NCI-H1105 (cell line): Measurements from ENCODE around the gene ATG2A.
A peak's percentile ranks its signal among the peaks of the same experiment; 100 is the strongest.
"Not testable (repeated sequence)": the region's sequence is repeated elsewhere in the genome, so short reads cannot be mapped to it uniquely, and the experiment has no call there.

Source experiments
- DNase-seq: peaks from one replicate; lab custom pipeline; 2025; lab: John Stamatoyannopoulos, UW

ATG2A gene

DNA sequence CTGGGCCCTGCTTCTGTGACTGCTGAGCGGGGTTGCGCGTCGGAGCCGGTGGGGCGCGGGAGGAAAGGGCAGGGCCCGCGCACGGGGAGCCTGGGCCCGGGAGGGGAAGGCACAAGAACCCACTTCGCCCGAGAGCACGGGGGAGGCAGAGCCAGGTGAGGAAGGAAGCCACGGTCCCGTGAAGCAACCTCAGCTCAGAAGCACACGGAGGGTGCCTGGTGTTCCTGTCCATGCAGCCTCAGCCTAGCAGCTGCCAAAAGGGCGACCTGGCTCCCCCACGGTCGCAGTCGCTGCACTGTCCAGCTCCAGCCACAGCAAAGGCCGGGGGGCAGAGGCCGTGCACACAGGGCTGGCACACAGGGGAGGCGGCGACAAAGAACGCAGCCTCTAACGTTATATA, 63.3 kb downstream of the ATG2A start:
- no peak for DNase-seq

DNA sequence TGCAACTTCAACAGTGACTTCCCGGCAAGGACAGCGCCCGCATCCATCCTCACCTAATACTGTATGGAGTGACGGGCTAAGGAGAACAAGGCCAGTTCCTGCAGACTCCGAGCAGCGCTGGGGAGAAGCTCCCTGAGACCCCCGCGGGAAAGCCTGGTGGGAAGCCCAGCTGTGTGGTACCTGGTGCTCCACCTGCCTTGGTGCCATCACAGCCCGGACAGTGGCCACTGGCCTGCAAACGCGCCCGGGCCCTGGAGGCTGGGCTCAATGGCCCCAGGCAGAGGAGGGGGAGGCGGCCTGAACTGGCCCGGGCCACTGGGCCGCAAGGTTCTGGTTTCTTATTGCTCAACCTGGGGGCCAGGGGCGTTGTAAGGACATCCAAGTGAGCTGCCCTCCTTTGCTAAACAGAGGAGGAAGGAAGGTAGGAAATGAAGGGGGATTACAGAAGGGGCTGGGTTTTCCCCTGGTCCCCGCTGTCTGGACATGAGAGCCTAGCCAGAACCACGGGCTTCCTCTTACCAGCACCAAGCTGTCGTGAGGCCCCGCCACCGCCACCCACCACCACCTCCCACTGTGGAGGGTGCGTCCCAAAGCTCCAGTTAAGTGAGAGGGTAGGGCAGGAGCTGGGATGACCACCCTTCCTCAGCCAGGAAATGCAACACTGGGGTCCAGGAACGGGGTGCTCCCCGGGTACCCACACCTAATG, 64.1 kb downstream of the ATG2A start:
- no peak for DNase-seq

DNA sequence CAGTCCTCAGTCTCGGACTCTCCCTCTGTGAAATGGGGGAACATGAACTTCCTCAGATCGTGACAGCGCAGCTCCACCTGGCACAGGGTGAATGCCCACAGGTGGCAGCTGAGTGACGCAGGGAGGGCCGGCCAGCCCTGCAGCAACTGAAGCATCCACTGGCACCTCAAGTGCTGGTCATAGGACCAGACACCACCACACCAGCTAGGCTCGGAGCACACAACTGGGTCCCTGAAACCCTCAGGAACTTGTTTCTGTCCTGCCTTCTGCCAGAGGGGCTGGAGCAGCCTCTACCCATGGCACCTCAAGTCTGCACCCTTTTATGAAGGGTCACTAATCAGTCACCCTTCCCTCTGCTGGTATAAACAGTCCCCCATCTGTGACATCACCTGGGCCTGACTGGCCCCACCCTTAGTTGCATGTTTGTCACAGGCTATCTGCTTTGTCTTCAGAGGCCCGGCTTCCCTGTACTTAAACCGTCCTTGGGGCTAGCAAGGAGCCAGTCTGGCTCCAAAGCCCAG, 65.1 kb downstream of the ATG2A start:
- DNase-seq: no peak

DNA sequence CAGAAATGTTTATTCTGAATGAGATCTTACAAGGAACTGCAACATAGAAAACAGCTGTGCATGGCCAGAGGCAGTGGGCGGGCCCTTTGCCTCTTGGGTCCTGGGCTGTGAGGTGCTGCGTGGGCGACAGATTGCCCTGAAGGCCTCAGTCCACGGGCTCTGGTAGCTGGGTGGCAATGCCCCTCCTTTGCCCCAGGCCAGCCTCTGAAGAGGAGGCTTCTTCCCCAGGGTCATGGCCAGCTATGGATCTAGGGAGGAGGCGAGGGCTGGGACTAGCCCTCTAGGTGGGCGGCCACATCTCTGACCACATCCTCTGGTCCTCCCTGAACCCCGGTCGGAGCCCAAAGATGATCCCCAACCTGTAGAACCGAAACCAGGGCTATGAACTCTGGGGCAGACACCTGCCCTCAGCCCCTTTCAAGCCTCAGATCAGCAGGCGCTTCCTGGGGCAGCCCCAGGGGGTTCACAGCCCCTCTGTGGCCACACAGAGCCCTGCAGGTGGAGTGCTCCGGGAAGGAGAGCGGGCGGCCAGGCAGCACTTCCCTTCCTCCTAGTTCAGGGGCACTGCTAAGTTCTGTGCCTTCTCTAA, 65.9 kb downstream of the ATG2A start:
- no peak for DNase-seq

DNA sequence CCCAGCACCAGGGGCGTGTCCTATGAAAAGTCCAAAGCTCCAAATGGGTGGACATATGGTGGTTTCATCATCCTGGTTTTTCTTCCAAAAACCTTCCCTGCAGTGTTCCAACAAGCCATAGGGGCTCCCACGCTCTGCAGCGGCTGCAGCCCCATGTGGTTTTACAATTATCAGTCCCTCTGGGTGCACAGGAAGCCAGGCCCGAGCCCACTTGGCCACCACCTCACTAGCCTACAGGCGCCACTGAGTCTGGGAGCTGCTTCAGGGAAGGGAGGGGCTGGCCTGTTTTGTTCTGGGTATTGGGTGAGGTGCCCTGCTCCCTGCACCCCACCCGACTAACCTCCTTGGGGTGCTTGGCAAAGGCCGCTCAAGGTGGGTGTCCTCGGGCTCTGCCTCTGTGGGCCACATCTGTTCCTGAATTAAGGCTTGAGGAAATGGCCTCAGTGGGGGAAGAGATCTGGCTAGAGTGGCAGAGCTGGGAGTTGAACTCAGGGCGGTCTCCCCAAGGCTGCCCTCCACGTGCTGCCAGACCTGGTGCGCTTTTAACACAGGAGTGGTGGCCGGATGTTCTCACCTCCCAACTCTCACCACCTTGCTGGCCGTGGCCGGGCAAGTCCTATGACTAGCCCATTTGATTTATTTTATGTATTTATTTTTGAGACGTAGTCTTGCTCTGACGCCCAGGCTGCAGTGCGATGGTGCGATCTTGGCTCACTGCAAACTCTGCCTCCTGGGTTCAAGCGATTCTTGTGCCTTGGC, 67.2 kb downstream of the ATG2A start:
- DNase-seq: no peak

DNA sequence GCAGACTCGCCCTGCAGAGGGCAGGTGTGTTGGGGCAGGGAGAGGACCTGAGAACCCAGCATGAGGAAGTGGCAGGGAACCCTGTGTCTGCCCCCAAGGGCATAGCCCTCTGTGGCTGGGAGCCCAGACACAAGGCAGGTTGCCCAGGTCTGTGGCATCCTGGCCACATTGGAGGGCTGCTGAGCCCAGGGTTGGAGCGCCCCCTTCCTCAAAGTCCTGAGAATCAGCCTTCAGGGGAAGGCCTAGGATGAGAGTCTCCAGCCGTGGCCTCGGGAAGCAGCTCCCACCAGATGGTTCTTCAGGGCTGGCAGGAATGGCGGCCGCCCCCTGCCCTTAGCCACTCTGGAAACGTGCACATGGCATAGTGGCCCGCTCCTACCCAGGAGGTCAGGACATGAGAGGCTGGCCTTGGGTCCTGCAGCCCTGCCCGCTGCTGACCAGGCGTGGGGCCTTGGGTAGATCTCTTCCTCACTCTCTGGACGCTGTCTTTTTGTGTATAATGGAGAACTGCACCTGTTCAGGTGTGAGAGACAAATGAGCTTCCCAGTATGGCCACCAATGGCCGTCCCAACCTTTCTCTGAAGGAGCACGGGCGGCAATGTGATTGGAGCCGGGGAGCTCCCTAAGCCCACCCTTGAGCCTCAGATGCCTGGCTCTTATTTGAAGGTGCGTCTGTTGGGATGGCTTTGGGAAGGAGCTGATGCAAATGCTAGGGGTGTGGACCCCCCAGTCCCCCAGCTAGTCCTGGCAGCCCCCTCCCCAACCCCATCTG, 68.0 kb downstream of the ATG2A start:
- DNase-seq: no peak

DNA sequence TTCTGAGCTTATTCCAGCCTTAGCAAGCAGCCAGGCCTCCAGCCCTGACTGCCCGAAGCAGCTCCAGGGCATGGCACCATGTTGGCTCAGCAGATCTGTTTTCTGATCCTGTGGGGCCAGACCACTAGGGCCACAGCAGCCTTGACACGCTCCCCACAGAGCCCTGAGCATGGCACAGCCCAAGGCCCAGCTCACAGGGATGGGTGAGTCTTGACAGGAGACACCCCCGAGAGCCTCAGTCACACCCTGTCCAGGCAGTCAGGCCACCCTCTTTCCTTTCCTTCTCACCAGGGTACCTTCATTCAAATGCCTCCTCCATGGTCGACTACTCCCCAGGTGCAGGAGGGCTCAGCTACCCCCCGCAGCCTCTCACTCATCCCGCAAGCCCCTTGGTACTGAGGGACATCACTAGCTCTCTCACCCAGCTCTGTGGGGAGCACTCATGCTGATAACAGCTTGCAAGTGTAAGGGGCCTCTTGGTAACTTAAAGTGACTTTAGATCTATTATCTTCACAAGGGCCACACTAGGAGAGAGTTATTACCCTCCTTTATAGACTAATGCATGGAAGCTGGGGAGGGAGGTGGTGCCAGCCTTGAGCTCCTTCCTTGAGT, 68.7 kb downstream of the ATG2A start:
- DNase-seq: no peak

DNA sequence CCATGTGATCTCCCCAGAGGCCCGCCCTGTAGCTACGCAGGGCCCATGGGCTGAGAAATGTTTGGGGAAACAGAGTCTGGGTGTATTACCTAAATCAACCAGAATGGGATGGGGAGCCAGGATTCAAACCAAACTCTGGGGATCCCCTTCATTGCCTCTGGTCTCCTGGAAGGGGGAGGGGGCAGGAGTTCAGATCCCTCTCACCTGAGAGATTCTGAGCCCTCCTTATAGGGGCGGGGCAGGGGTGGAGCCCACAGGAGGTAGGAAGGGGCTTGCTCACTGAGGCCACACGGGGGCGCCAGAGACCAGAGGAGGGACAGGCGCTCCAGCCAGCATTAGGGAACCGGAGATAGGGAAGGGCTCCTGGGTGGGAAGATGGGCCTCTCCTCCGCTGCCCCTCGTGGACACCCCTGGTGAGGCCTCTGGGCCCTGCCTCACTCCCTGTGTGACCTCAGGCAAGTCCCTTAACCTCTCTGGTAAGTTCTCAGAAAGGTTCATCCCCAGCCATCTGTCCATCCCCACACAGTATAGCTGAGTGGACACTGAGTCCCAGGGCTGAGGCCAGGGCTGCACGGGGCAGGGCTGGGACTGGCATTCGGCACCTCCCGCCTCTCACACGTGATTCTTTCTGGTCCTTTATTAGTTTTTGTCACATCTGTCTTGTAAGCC, 69.9 kb downstream of the ATG2A start:
- DNase-seq: peak; percentile 95

DNA sequence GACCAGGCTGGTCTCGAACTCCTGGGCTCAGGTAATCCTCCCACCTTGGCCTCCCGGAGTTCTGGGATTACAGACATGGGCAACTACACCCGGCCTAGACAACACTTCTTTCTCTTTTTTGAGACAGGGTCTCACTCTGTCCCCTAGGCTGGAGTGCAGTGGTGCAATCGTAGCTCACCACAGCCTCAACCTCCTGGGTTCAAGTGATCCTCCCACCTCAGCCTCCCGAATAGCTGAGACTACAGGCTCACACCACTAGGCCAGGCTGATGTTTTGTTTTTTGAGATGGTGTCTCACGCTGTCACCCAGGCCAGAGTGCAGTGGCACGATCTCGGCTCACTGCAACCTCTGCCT, 71.3 kb downstream of the ATG2A start:
- not testable (repeated sequence) for DNase-seq

DNA sequence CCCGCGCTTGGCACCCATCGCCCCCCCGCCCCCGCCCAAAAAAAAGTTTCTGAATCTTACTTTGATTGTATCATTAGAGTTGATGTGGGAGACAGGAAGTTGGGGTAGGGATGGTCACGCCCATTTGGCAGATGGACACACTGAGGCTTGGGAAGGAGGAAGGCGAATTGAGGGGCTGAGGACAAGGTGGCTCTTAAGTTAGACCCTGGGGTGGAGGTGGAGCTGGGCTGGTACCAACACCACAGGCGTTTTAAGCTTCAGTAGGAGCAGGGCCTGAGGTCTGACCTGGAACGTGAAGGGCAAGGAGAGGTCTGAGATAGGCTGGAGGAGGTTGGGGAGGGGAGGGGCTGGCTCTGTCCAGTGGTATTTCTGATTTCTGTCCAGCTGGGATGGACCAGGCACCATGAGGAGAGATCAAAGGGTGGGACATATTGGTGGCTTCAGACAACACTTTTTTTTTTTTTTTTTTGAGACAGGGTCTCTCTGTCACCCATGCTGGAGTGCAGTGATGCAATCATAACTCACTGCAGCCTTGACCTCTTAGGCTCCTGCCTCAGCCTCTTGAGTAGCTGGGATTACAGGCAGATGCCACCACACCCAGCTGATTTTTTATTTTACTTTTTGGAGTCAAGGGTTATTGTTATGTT, 71.8 kb downstream of the ATG2A start:
- no peak for DNase-seq
